ENCODE results near the gene CCND2. TPM values are rescaled to one million over a fixed set of nuclear protein-coding genes. Genes with fewer than 3 reads are reported as not detected.

CCND2 gene
- 12.8 and 73.9 TPM in 2 replicates for total RNA-seq

GRCh38 chr12:4273652-4274395, at the start of gene CCND2:
TSS of gene CCND2 (plus strand) at chr12:4273762. CDS start at chr12:4274041, 279 bp downstream.

GRCh38 chr12:4320853-4321701, 47.5 kb downstream of the CCND2 start, which contains the start of gene TIGAR:
TSS of gene TIGAR (plus strand) at chr12:4321213. CDS start at chr12:4321272, 59 bp downstream.

Other genes with a start within 250 kb of the CCND2 start
- 12.4 and 18.6 TPM in 2 replicates for gene TIGAR, start 47.5 kb downstream of the CCND2 start, total RNA-seq
- gene FGF23, start 106.0 kb downstream of the CCND2 start, total RNA-seq: under 0.01 TPM in 1 of 2 replicates, not detected in the other
- not detected in 2 replicates for gene FGF6, start 172.1 kb downstream of the CCND2 start, total RNA-seq

Data from regular cardiac myocyte (primary cell).